Kidney capillary endothelial cell (primary cell): ENCODE data around the gene FBXO33.

ENCODE experiments used
- DNase-seq: peaks from one replicate; pipeline ENCODE4 v3.0.0-alpha.2; 2018; ENCODE audit warnings: low spot score

Gene FBXO33

DNA sequence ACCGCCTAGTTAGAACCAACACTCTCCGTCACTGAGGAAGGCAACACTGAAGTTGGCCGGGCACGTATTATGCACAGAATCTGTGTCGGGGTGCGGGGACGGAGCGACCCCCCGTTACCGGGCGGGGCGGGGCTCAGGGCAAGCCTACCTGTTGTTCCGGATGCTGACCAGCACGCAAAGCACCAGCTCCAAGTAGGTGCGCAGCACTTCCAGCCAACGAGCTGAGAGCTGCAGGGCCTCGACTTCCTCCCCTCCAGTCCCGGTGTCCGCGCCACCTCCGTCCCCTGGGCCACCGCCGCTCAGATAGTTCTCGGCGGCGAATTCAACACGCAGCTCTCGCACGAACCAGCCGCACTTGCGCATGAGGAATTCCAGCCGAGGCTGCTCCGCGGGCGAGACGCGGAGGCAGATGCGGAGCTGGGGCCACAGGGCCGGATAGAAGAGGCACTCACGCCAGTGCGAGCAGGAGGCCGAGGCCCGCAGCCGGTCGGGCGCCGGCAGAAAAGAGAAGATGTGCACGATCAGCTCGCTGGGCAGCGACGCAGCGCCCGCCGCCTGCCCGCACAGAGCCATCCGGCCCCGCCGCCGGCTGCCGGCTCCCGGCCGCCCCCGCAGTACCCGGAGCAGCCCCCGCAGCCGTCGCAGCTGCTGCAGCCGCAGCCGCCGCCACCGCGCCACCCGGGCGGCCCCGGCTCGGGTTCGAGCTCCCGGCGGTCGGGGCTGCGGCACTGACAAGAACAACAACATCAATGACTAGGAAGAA, 636 bp downstream of the FBXO33 start:
- DNase-seq: peak; percentile 35

DNA sequence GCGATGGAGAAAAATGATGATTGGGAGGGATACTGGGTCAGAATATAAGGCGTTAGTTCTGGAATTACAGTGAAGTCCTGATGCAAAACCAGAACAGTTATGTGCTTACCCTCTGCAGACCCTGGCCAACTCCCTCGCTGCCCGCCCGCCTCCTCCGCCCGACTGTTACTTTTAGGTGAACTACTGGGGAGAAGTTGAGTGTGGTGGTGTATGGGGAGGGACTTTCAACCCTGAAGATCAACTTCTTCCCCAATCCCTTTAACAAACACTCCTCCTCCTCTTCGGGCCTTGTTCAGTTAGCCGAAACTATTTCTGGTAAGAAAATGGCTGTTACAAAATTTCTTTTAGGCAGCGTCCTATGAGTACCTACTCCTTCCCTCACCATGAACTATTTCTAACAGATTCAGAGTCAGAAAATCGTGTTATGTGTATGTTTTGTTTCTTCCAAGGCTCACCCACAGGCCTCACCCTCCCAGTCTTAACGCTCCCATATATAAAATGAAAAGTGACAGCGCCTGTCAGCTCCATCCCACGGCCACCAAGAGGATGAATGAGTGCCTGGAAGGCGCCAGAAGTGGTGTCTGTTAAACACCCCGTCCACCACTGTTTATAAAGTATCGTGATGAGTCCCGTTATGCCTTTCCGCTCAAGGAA, 1.3 kb downstream of the FBXO33 start:
- DNase-seq: no peak

DNA sequence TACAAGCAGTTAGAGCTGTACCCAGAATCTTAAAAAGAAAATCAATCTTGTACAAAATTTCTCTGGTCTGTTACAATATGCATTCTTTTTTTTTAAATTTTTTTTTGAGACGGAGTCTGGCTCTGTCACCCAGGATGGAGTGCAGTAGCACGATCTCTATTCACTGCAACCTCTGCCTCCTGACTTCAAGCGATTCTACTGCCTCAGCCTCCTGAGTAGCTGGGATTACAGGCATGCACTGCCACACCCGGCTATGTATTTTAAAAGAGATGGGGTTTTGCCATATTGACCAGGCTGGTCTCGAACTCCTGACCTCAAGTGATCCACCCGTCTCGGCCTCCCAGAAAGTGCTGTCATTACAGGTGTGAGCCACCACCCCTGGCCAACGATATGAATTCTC, 4.1 kb downstream of the FBXO33 start:
- no peak for DNase-seq

DNA sequence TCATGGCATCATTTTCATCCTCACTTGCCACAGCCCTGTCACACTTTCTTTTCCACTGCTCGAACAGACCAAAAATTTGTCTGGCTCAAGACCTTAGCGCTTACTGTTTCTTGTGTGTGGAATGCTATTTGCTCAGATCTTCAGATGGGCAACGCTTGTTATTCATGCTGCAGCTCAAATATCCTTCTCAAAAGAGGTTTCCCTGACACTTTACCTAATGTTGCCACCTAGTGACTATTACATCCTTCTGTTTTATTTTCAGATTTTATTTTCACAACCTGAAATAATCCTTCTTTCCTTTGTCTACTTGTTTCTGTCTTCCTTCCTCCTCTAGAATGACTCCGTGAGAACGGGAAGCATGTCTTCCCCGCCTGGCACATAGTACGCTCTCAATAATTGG, 5.6 kb downstream of the FBXO33 start:
- DNase-seq: peak; percentile 52

DNA sequence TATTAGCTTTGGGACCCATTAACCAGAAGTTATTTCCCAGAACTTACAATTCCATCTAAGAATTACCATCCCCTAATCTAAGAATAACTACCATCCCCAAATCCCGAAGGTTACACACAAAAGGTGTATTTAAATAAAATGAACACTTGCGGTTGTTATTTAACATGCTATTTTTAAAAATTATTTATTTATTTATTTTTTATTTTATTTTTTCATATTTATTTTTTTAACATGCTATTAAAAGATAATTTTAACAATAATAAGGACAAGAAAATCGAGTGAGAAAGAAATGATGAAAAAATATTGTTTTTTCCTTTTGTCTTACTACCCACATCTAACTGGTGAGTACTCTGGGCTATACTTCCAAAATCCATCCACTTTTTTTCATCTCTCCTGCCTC, 6.3 kb downstream of the FBXO33 start:
- no peak for DNase-seq

DNA sequence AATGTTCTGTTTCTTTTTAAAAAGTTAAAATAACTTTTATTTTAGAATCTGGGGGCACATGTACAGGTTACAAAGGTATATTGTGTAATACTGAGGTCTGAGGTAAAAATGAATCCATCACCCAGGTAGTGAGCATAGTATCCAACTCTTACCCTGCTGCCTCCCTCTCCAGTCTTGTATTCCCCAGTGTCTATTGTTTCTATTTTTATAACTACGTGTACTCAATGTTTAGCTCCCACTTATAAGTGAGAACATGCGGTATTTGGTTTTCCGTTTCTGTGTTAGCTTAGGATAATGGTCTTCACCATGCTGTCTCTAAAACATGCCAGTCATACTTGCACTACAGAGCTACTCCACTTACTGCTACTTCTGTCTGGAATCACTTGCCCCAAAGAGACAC, 8.4 kb downstream of the FBXO33 start:
- DNase-seq: no peak

DNA sequence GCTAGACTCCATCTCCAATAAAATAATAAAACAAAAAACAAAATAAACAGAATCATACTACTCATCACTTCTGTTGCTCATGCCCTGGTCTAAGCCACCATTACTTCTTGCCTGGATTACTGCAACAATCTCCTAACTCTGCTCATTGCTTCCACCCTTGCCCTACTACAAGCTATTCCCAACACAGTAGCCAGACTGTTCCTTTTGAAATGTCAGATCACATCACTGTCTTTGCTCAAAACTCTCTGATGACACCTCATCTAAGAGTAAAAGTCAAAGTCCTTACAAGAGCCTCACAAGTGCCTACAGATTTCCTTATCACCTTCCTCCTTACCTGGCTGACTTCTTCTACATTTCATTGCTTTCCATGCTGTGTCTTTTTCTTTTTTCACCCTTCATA, 10.0 kb downstream of the FBXO33 start:
- no peak for DNase-seq

DNA sequence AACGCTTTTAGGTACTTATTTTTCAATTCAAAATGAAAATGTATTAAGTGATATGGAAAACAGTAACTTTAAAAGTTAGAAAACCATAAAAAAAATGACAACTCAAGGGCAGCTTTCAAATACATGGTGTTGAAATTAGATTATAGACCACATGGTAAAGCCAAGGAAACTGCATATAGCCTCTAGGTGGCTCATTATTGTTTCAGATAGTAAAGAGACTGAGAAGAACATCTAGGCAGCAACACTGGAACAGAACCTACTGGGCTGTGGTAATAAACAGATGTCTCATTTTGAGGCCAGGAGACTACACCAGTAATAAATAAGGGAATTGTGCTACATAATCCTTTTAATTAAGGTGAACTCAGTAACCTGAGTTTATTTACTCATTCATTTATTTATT, 13.0 kb downstream of the FBXO33 start:
- no peak for DNase-seq

DNA sequence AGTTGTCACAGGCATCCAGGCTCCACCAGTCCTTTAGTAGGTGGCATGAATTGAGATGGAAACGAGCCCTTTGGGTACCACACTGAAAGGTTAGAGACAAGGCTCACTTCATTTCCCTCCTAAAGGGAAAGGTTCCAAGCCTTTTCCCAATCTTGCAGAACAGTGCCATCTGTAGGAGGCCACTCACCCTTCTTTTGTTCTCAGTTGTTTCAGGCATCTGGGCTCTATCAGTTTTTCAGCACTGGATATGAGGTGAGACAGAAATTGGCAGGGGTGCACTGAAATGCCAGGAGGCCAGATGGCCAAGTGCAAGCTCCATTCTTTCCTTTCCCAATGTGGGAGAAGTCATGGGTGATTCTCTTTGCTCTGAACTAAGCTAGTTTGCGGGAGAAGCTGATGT, 15.2 kb downstream of the FBXO33 start:
- DNase-seq: no peak

DNA sequence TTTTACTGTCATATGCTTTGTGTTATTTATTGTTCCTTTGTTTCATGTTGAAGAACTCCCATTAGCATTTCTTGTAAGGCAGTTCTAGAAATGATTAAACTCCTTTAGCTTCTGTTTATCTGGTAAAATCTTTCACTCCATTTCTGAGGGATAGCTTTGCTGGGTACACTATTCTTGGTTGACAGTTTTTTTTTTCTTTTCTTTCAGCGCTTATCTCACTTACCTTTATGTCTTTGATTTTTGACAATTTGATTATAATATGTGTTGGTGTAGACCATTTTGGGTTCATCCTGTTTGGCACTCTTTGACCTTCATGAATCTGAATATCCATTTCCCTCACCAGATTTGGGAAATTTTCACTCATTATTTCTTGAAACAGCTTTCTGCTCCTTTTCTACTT, 16.2 kb downstream of the FBXO33 start:
- no peak for DNase-seq

DNA sequence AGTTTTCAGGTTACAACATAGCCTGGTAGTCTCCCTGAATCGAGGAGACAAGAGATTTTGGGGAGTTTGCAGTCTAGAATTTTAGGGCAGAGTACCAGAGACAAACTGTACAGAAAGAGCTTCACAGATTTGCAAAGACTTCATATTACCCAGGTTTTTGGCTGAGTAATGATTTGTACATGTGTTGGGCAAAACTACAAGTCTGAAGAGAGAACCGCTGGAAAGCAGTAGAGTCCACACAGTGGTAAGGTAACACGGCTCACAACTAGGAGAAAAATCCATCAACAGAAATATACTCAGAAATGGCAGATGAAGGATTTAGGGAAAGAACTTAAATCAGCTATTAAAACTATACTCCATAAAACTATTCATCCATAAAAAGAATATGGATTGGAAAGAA, 25.7 kb downstream of the FBXO33 start:
- DNase-seq: no peak

DNA sequence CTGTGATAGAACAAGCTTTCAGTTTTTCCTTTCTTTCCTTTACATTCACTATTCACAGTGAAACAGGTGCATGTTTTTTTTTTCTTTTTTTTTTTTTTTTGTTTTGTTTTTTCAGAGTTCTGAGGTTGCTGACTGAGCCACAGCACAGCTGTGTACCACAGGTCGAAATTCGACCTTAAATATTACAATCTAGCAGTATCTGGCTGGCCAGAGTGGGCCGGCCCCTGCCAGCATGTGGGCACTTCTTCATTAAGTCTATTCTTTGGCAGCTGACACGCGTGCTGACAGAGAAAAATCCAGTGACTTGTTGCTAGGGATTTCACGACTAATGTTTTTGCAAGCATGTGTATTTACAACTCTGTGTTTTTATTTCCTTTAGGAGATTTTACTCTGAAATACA, 33.9 kb downstream of the FBXO33 start:
- DNase-seq: no peak

DNA sequence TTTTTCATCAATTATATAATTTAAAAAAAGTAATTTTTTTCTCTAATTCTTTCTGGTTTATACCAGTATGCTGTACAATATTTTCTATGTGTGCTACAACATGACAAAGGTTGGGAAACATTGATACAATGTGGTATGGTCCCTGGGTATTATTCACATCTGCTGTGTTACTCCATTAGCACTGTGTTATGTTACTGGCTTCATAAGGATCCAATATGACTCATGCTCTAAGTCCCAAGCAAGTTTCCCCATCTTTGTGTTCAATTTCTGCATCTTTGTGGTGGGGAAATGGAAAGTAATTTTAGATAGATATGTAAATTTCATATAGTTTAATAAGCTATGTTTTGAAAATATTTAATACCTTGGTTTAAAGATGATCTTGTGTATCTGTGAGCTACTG, 35.8 kb downstream of the FBXO33 start:
- DNase-seq: no peak

DNA sequence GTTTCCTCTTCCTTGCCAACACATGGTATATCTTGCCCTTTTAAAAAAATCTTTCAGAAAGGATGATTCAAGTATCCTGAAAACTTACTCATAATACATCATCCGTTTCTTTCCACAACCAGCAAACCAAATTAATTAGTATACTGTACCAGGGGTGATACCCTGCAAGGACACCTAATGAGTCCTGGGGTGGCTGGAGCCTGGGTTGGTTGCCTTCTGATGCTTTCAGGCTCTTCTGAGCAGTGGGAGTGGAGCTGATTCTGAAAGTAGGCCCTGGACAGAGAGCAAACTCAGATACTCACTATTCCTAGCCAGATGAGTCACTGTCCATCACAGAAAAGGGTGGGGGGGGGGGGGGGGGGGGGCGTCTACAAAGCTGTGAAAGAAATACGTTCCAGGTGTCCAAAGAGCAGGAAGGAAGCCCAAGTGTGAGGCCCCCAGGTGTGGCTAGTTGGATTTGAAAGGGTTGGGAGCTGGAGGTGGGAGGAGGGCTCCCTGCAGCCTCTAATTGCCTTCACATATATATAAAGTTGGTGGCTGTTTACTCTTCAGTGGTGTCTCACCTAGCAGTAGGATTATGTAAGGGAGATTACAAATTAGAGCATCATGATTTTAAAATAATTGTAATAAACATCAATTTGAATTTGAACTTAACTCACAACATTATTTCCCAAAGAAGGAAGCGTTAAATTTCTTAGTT, 36.5 kb downstream of the FBXO33 start:
- no peak for DNase-seq

DNA sequence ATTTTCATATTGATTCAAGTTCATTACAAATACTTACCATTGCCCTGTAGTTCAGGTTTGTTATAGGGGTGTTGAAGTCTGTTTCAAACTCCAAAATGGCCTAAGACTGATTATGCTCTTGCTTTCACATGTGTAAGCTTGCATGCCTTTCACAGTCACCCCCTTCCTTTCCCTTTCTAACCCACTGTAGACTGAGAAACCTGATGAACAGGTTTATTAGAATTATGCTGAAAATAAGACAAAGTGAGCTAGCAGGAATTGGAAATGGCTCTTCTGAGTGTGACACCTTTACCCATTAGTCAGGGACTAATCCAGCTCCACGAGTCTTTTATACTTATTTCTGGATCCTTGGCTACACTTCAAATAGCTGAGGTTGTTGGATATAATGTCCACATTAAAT, 38.9 kb downstream of the FBXO33 start:
- no peak for DNase-seq

DNA sequence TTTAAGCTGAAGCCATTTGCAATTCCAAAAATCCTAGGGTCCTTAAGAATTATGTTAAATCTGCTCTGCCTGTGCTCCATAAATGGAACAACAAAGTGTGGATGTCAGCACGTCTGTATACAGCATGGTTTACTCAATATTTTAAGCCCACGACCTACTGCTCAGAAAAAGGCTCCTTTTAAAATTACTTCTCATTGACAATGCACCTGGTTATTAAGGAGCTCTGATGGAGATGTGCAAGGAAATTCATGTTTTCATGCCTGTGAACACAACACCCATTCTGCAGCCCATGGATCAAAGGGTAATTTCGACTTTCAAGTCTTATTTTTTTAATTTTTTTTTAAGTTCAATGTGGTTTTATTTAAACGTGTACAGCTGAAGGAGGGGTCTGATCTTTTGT, 48.1 kb downstream of the FBXO33 start:
- no peak for DNase-seq

DNA sequence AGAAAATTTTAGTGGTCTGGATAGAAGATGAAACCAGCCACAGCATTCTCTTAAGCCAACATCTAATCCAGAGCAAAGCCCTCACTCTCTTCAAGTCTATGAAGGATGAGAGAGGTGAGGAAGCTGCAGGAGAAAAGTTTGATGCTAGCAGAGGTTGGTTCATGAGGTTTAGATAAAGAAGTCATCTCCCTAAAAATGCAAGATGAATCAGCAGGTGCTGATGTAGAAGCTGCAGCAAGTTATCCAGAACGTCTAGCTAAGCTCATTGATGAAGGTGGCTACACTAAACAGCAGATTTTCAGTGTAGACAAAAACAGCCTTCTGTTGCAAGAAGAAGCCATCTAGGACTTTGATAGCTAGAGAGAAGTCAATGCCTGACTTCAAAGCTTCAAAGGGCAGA, 48.5 kb downstream of the FBXO33 start:
- no peak for DNase-seq

DNA sequence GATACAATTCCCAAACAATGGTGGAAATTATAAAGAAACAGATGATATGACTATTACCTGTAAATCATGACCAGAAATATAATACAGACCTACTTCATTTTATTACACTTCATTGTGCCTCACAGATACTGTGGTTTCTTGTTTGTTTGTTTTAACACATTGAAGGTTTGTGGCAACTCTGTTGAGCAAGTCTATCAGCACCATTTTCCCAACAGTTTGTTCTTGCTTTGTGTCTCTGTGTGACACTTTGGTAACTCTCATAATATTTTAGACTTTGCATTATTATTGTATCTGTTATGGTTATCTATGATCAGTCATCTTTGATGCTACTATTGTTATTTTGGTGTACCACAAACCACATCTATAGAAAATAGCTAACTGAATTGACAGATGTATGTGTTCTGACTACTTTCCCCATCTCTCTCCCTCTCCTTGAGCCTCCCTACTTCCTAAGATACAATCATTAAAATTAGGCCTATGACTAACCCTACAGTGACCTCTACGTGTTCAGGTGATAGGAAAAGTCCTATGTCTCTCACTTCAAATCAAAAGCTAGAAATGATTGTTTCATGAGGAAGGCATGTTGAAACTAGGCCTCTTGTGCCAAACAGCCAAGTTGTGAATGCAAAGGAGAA, 49.1 kb downstream of the FBXO33 start:
- no peak for DNase-seq

DNA sequence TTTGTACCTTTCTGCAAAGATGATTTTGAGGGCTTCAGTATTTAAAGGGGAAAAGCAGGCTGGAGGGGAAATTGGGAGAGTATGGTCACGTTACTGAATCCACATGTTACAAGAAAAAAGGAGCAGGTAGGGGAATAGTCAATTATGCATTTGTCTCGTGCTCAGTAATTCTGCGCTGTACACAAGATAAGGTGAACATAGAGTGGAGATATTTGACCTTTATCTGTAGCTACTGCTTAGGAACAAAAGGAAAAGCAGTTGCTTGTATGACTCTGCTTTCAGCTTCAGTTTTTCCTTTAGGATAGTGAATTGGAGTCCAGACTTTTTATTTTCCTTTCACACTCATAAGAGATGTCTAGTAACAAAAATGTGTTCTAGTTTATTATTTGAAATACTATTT, 49.8 kb downstream of the FBXO33 start:
- no peak for DNase-seq

DNA sequence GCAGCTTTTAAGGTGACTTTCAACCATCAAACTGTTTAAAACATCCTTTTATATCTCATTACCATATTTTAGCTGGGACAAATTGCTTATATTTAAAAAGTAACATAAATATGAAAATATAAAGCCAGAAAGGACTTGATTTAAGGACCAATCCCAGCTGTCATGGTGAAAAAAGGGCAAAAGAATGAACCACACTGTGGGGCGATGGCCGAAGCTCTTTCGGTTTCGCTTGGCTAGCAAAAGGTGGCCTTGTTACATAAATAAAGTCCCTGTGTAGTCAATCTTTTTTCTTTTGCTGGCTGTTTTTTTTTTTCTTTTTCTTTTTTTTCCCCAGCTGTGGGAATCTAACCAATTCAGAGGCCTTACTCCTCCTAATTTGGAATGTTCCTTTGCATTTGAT, 50.9 kb downstream of the FBXO33 start:
- DNase-seq: no peak

DNA sequence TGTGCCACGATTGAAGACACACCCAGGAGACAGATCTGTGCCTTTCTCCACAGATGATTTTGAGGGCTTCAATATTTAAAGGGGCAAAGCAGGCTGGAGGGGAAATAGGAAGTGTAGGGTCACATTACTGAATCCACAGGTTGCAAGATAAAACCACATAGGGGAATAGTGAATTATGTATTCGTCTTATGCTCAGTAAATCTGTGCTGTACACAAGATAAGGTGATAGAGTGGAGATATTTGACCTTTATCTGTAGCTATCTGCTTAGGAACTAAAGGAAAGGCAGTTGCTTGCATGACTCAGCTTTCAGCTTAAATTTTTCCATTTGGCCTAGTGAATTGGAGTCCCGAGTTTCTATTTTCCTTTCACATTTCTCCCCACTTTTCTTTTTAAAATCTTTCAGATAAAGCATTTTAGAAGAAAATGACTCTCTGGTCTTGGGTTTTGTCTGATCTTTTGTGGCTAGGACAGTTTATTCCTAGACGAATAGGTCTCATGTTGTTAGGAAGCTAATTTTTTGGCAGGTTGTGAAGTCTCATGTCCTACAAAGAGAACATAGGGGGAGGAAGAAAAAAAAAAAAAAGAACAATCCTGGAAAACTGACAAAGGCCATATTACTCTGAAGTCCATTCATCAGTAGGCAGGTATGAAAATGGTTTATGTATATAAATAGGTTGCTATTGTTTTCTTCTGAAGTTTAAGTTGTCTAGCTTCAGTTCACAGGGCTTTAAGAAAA, 55.4 kb downstream of the FBXO33 start:
- DNase-seq: no peak

DNA sequence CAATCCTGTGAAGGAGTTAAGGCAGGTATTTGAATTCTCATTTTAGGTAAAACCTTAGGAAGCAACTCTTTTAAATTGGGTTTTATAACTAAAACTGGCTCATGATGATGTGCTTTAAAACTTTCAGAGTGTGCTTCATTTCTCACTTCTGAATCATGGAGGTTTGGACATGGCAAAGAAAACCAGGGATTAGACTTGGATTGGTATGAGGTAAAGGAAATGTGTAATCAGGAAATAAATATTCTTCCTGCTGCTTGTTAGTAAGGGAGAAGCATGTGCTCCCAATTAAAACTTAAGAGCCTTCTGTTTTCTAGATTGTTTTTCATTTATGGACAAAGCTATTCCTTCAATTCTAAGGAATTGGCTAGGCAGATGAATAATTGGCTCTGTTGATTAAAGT, 57.4 kb downstream of the FBXO33 start:
- peak; percentile 77 for DNase-seq
